HG02759 (cell line): ENCODE measurements around the gene C11orf65.
"Not testable (repeated sequence)": the region's sequence is repeated elsewhere in the genome, so short reads cannot be mapped to it uniquely, and the experiment has no call there.

Source experiments
- ATAC-seq: cut with Tn5 transposase; IDR thresholded peaks from one replicate; pipeline ENCODE4 v1.9.1; 2021; ENCODE audit warnings: mild to moderate bottlenecking, moderate library complexity; ENCODE audit not compliant: unreplicated experiment

Gene C11orf65

DNA sequence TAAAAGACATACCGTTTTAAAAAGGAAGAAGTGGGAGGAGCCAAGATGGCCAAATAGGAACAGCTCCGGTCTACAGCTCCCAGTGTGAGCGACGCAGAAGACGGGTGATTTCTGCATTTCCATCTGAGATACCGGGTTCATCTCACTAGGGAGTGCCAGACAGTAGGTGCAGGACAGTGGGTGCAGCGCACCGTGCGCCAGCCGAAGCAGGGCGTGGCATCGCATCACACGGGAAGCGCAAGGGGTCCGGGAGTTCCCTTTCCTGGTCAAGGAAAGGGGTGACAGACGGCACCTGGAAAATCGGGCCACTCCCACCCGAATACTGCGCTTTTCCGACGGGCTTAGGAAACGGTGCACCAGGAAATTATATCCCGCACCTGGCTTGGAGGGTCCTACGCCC lies 93.8 kb downstream of the C11orf65 start:
- not testable (repeated sequence) for ATAC-seq

DNA sequence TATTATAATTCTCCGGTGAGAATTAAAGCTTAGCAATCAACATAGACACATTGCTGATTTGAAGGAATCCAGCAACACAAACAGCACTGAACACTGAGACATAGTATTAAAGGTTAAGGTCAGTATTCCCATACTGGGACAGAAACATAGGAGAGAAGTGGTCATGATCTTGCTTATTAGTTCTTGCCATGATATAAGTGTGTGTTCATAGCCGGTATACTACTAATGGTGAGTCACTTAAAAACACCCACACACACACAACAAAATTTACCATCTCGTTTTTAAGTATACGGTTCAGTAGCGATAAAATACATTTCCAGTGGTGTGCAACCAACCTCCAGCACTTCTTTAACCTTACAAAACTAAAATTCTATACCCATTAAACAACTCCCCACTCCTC lies 96.3 kb downstream of the C11orf65 start:
- no peak for ATAC-seq

DNA sequence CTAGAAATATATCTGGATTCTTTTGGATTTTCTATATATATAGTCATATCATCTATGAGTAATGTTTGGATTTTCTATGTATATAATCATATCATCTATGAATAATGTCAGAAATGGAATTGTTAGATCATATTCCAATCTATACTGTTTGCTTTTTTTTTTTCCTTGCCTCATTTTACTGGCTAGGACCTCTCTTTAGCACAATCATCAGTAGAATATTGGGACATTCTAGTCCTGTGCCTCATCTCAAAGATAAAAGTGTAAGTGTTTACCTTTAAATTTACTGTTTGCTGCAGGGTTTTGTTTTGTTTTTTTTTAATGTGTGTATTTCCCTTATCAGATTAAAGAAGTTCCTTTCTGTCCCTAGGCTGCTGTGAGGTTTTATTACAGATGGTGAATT lies 97.0 kb downstream of the C11orf65 start:
- ATAC-seq: no peak

DNA sequence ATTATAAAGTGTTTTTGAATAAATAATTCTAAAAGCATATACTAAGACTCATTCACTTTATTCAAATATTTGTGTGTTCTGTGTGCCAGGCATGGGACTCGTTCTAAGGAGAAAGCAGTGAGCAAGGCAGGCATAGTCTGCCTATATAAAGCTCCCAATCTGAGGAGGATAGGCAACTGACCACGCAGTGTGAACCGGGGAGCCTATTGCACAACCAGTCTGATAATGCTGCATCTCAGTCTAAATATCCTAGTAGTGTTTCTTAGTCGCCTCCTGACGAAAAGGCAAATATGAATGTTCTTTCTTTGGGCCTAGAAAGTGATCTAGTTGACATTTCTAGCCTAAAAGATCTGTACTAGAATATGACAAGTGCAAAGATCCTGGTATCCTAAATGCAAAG lies 98.3 kb downstream of the C11orf65 start:
- no peak for ATAC-seq

DNA sequence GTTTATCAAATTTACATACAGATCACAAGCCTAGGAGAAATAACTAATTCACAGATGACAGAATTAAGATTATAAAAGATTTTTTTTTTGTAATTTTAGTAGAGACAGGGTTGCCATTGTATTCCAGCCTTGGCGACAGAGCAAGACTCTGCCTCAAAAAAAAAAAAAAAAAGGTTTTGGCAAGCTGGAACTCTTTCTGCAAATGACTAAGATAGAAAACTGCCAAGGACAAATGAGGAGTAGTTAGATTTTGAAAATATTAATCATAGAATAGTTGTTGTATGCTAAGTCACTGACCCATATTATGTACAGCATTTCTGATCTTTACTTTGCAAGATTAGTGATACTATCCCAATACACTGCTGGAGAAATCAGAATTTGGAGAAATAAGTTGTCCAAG lies 99.2 kb downstream of the C11orf65 start:
- ATAC-seq: no peak

DNA sequence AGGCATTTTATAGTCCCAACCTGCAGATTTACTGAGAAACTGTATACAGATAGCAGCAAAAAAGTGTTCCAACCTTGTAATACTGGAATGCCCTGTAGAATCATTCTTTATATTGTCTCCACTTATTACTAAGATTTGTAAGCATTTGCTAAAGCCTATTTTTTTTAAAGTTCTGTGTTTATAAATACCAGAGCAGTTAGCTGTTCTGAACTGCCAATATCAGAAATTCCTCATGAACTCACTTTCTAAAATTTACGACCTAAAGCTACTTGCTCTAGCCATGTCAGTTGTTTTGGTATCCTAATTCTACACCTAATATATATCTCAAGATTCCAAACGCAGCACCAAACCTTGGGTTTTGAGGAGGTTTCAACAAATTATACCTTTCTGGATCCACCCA lies 103.2 kb downstream of the C11orf65 start:
- no peak for ATAC-seq

DNA sequence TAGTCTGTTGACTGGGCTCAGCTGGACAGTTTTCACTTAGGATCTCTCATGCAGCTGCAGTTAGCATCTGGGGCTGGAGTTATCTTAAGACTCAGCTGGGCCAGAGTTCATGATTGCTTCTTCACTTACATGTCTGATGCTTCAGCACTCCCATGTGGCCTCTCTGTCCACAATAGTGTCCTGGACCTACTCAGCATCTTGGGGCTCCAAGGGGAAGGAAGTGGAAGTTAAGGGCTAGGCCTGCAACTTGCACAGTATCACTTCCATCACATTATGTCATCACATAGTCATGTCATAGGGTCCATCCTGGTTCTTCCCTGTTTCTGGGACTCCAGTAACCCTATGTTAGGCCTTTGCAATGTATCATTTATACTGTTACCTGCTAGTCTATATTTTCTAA lies 115.9 kb downstream of the C11orf65 start:
- ATAC-seq: no peak

DNA sequence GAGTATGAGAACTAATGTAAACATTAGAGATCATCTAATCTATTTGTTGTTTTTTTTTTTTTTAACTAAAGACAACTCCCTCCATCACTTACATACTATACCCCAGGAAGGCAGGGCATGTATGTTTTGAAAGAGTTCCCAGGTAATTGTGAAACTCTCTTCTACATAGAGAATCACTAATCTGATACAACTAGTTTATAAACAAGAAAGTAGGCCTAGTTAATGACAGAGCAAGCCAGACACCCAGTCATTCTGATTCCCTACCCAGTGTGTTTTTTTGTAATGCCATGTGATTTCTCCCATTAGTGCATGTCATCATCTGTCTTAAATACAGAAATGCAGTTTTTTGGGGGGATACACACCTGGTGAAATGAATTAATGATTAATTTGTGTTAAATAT lies 120.9 kb downstream of the C11orf65 start:
- ATAC-seq: no peak

DNA sequence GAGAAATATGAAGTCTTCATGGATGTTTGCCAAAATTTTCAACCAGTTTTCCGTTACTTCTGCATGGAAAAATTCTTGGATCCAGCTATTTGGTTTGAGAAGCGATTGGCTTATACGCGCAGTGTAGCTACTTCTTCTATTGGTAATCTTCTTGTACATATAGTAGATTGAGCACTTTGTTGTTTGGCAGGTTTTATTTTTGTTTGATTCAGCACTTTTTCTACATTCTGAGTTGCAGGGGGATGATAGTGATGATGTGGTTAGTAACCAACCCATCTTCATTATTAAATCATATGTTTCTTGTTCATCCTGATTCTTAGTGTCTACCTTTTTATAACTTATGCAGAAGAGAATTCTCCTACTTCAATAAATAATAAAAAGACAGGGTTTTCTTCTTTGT lies 121.6 kb downstream of the C11orf65 start:
- ATAC-seq: no peak

DNA sequence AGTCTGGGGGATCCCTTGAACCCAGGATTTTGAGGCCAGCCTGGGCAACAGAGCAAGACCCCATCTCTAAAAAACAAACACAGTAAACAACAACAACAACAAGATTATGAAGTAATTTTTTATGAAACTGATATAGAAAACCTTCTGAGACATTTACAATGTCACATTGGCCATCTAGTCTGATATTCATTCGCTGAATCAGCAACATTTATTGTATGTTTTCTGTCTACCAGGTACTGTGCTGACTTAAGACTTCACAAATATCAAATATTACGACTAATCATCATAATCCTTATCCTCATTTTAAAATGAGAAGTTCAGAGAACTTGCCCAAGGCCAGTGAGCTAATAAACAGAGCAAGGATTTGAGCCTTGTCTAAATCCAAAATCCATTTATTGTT lies 123.6 kb downstream of the C11orf65 start:
- ATAC-seq: no peak

DNA sequence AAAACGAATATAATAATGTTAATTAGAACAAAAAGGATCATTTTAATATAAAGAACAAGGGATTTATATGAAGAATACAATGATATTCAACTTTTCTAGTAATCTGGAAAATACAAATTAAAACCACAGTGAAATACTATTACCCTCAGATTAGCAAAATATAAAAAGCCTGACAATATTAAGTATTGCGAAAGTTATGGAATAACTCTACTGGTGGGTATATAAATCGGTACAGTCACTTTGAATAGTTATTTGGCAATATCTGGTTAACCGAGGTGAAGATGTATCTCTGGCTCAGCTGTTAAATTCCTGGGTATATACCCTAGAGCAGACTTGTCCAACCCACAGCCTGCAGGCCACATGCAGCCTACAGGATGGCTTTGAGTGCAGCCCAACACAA lies 125.7 kb downstream of the C11orf65 start:
- ATAC-seq: no peak

DNA sequence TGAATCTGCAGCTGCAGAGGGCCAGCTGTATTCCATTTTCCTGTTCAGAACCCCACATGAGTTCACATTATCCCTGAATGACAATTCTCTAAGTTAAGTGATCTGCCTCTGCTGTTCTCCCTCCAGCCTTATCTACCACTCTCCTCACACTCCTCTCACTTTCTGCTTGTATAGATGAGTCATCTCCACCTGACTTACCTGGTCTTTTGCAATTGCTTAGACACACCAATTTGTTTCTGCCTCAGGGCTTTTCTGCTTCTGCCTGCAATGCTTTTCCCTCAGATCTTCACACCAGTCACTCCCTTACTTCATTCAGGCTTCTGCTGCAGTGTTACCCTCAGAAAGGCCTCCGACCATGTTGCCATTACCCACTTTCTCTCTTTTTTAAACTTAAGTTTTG lies 126.4 kb downstream of the C11orf65 start:
- ATAC-seq: no peak

DNA sequence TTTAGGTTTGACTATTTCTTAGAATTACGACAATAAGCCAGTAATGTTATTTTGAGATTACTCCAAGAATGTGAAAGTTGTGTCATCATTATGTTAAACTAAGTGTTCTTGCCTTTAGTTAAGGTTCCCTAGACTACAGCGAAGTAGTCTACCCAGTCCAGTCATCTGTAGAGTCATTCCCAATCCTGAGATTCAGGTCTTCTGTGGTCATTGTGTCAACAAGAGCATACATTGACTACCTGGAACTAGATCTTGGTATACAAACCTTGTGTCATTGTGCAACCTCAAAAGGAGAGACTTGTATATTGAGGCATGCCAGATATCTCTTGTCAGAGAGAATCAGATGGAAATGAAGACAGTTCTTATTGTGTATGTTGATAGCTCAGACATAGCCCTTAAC lies 128.6 kb downstream of the C11orf65 start:
- ATAC-seq: no peak

DNA sequence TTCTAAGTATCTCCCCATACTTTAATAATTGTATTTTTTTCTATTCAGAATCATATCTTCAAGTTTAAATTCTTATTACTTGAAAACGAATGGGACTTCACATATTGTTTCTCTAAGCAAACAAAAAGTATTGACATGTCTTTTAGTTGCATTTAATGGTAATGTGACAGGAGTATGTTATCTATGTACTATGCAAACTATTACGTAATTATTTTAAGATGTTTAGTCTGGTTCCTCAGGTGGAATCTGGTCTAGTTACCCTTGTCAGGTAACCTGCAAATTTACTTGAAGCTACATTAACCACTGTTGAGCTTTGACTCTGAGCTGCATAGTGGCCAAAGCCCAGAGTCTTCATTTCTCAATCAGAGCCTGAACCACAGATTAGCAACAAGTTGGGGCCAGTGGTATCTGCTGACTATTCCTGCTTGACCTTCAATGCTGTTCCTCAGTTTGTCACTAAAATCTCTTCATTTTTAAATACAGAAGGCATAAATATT lies 133.9 kb downstream of the C11orf65 start:
- no peak for ATAC-seq
